NCI-H524 (cell line): ENCODE results near the gene TWIST1.

Experiments used
- DNase-seq, 2 experiments: peaks; one replicate each; lab custom pipeline; 2025; lab: John Stamatoyannopoulos, UW

TWIST1 gene

DNA sequence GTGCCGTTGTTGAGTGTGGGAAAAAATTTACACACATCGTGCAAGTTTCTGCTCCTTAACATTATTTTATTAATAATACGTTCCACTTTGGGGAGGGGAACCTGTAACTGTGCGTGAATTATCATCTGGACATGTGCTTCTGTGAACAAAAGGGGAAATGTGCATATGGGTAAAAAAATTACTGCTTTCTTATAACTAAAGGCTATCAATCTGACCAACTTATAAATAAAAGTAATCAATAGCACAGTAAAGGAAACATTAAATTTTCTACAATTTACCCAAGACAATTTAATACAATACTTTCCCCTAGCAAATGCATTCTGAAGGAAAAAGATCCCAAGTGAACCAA is 4.5 kb downstream of the TWIST1 start:
- no peak for DNase-seq

DNA sequence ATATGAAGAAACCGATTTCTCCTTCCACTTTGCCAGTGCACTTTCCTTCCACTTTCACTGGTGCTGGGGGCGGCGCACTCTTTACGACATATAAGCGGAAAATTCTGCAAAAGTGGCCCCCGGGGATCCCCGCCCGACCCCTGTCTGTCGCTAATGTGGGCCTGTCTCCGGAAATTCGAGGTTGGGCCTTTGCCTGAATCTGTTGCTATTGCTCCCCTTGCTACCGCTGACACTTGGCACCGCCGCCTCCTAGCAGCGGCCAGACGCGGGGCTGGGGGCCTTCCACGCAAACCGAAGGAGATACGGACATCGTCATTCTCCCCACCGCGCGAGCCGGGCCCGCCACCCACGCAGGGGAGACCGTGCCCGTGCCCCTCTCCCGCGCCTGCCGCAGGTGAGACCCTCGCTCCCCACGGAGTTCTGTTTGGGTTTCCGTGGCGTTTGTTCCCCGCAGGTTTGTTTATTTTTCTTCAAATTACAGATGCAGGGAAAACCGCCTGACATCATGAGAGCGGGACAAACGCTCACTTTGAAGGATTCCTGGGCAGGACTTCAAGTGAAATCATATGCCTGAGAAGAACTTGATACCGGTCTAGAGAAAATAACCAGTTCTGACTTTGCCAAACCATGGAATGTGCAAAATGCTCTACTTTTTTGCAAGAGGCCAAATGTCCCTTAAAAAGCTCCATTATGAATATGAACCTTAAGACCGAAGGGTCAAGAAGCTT is 5.0 kb downstream of the TWIST1 start:
- no peak for DNase-seq

DNA sequence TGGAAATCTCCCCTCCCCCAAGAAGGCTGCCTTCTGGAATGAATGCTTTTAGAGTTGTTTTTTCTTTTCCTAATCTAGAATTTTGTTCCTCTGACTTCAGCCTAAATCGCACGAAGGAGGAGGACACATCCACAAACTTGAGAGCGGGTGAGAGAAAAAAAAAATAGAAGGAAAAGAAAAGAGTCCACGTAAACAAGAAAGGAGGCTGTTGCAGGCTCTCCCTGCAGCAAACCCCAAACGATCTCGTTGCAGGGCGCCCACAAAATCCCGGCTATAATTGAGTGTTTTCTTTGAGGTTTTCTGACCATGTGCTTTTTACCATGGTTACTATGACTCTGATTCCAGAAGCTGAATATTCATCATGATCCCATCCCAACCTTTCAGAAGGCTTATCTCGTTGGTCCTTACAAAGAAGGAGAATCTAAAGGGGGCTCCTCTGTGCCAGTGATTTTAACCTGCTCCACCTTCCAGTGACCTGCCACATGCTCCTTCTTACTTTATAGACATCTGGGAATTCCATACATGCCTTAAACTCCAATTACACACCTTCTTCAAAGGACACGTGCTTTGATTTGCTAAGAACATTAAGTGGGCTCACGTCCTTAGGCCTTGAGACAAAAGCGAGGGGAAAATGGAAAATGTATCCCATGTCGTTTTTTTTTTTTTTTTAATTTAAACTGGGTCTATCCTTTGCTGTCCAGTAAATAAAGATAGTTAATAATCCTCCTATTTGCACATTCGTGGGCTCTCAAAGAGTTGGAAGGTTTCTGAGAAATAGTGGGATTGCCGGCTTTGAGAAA is 5.8 kb downstream of the TWIST1 start:
- DNase-seq: no peak

DNA sequence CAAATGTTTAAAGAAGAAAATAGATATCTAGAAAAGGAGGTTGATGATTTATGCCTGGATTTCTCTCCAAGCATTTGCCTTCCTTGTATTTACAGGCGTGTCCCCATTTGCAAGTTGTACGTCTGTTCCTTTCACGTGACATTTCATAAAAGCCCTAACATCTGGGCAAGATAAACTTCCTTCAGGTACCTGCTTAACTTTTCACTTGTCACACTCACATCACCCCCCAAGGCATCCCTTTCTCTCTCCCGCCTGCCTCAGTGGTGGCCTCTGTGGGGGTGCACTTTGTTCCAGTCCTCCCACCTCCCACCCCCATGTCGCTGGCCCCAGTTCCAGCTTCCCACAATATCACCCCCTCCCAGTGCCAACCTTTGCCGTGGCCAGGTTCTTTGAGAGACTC is 6.7 kb downstream of the TWIST1 start:
- DNase-seq: no peak

DNA sequence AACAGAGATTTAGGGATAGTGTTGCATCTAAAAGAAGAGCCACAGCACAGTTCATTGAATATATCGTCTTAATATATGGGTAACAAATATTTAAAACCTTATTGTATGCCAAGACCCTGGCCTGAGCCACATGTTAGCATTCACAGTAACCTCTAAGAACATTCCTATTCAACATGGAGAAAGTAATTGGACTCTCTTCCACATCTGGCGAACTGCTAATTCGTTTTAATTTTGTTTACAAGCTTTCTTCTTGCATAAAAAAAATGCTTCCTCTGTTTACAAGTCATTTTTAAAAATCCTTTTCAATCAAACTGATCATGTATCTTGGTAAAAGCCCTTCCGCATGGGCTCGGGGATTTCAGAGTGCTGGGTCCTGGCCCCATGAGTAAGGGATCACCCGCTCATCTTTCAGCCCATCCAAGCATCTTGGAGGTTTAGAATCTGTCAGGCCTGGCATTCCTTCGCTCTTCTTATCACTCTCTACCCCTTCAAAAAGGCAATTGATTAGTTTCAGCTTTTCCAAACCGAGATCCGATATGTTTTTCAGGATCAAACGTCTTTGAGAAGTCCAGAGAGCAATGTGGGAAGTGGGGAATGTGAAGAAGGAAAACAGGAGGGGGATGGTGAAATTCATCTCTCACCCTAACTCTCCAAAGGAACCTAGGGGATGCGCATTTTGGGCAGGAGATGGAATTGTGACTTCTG is 7.3 kb downstream of the TWIST1 start:
- no peak for DNase-seq

DNA sequence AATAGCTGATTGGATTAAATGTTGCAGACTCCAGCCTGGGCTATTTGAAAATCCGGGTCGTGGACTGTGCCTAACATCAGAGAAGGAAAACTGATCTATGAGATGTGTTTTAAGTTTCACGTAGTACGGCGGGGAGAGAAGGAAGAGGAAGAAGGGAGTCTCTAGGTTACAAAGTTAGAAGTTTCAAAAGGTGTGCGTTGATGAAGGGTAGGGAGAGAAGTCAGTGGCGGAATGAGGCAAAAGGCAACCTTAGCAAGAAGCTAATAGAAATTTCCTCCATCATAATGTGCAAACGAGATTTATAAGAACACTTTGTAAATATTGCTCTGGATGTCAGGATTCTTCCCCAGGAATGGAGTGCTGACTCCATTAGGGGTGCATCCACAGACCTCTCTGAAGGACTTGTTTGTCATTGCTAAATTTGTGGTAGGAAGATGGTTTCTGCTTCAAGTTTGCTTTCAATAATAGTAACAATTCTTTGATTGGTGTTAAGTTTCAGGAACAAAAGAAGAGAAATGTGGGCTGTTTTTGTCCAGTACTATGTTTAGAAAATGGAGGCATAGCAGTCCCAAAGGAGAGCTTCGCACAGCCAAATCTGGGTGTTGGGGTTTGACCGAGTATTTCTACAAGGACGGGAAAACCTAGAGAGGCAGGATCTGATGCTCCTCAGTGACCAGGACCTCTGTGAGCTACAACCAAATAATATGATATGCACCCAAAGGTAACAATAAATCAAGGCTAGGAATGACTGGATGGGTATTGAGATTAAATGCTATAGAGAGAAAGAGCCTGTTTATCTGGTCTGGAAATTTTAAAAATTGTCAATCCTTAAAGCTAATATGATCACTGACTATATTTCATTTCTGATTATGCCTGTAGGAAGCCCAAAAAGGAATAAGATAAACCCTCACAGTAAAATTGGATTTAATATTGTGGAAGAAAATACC is 8.2 kb downstream of the TWIST1 start:
- no peak for DNase-seq

DNA sequence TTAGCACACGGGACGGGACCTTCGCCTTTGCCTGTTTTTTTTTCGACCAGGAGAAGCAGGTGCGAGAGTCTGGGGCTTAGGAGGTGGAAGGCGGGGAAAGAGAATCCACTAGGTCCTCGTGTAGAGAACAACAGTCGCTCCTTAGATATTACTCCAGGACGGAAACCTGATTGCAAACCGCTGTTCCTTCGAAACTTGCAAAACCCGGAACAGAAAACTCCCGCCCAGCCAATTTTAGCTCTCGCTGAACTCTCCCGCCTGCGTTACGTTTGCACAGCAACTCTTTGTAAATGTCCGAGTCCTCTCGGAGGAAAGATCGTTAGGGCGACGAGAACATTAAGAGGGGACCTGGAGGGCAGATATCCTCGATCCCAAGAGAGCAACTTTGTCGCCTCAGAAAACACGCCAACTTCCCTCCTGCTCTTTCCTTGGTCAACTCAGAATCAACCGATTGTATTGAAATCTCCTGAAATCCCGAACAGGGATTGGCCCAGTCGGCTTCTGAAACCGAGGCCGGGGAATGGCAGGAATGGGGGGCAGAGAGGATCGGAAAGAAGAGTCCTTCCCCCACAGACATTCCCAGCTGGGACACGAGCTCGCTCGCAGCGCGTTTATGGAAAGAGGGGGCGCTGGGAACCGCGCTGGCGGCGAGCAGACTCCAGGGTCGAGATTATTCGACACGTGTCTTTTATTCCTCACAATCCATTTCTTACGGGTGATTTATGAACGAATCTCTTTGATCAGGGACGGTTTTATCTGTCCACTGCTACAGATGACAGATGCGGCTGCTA is 9.9 kb downstream of the TWIST1 start:
- DNase-seq: peak; percentile 25 to 69

DNA sequence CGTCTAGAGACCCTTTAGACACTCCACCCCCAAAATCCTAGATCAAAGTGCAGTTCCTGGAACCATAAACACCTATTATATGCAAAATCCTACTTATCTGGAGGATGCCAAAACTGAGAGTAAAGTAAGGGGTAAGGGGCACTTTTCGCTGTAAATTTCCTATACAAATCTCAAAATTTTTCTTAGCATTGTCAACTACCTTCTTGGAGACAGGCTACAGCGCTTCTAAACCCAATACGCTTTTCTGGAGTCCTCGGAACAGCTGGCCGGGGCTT is 10.4 kb downstream of the TWIST1 start:
- no peak for DNase-seq

DNA sequence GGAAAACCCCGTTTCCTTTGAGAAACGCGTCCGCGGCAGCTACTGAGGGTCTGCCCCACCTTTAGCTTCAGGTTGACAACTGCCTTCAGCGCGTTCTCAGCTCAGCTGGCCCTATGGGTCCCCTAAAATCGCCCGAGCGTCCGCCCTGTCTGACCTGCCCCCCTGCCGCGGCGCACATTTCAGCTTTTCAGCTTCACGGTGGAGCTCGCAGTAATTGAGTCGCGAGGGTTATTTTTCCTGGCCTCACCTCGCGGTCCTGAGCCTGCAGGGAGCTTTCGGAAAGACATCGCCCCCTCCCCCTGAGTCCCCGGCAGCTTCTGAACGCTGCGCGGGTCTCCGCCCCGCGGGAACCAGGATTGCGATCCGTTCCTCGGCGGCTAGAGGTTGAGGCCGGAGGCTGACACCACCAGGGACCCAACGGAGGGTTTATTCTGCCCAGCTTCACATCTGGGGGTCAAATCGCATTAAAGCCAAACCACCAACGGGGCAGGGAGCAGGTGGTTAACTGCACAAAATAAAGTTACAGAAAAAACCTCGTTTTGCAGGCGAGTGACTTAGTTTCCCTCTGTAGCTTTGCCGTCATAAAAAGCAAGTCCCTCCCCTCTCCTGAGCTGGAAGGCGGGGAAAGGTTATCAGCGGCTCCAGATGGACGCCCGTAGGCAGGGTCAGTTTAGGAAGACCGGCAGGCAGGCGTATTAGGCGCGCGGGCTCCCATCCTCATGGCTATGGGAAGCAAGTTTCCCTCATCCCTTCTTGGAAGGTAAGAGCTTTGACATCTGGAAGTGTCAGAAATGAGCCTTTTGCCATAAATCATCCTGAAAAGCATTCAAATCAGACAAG is 11.0 kb downstream of the TWIST1 start:
- peak; percentile 4 to 42 for DNase-seq

DNA sequence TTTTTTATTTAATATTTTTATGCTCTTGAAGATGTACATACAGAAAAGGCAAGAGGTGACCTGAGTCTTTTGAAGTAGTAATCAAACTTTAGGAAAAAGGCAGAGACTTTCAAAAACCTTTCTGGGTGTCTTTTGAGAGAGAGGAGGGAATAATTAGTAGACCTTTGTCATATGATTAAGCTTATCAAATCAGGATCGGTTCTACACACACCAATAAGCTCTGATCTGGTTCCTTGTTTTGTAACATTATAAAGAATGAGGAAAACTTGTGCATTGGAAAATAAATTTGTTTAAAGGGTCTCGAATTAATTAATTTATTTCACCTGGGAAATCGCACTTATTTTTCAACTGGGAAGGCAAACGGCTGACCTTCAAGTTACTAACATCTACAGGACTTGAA is 11.9 kb downstream of the TWIST1 start:
- no peak for DNase-seq

DNA sequence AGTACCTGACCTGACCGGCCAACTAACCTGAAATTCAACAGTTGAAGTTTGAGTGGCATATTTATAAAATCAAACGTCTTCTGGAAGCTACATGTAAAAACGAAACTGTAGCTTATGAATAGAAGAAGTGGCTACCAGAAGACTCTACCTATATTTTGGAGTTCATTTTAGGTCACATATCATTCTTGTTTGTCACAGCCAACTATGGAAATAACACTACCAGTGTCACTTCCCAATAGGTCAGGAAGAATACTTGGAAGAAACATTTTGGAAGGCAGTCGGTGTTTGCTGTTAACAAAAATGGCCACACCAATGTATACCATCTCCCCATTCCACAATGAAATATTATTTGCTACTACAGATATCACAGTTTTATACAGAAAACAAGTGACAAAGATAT is 12.6 kb downstream of the TWIST1 start:
- DNase-seq: no peak

DNA sequence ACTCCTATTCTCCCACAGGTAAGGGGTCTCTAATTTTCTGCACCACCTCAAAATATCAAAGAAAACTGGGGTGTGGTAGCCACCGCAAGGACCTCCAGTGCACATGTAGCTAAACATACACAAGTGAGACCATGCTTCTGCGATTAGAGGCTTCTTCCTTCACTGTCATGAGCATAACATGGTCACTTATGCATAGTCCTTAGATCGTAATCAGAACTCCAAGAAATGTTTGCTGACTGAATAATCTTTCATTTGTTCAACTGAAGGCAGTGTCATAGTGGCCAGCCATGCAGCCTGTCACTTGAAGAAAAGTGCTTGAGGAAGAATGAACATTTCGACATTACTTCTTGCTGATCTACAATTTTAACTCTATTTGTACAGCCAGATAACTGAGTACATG is 14.6 kb downstream of the TWIST1 start:
- no peak for DNase-seq

DNA sequence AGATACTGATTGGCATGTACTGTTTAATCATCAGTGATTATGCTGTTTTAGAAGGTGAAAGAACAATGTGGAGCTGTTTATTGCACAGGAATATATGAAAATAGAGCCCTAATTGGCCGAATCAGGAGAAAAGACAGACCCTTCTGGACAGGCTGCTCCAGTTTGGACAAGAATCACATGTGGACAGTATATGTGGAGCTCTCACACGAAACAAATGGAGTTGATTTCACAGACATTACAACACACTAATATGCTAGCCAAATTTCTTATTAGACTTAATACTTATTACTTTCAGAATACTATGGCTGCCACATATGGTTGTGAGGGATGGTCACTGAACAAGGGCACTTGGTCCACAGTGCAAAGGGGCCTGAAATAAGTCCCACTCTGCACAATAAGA is 15.5 kb downstream of the TWIST1 start:
- no peak for DNase-seq

DNA sequence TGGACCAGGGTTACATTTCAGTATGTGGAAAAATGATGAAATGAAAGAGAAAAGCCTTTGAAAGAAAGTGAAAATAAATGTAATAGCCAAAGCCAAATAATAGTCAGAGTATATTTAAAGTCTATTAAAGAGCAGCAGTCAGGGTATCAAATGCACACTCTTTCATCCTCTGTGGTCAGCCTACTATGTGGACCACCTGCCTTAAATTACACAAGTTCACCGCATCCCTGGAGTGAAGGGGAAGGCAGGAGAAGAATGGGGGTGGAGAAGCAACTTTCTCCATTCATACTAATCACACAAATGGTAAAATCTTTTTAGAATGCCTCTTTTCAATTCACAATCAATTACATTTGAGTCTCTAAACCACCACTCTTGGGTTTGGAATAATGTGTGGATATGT is 16.0 kb downstream of the TWIST1 start:
- no peak for DNase-seq

DNA sequence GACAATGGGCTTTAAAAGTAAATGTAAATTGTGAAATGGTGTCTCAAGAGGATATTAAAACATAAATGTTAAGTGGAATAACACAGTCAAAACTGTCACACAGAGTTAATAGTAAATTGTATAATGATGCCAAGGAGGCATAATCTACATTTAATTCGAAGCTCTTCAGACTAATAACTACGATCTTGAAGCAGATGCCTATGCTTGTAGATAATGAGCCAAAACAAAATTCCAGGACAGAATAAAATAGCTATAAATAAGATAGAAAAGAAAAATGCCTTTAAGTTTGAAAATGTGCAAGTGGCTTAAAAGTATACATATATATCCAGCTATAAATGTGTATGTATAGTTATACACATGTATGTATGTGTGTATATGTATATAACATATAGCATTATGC is 17.5 kb downstream of the TWIST1 start:
- no peak for DNase-seq

DNA sequence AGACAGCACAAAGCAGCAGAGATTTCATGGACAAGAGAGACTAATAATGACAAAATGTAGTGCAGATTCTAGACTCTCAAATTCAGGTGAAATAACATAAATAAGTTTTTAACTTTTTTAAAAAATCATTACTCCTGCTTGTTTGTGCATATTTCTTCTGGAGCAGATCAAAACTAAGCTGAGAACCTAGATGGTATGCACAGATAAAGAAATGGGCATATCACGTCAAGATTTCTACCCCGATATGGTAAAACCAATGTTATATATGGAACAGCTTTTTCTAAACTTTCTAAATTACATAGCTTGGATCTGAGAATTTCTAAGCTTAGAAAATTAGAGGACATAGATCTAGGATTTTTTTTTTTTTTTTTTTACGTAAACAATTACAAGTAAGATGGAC is 18.2 kb downstream of the TWIST1 start:
- DNase-seq: no peak

DNA sequence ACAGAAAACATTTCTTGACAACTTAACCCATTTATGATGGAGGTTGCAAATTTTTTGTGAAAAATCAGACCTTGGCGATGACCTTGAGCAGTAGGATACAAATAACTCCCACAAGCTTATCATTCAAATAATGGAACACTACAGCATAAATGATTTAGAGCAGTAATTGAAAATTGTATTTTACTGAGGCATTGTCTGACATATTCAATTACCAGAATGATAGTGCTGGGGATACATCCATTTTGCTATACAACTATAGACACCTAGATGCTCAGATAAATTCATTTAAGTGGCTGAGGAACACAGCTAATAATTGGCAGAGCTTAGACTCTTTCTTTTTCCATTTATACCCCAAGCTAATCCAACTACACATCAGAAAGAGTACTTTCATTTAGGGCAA is 18.9 kb downstream of the TWIST1 start:
- no peak for DNase-seq

DNA sequence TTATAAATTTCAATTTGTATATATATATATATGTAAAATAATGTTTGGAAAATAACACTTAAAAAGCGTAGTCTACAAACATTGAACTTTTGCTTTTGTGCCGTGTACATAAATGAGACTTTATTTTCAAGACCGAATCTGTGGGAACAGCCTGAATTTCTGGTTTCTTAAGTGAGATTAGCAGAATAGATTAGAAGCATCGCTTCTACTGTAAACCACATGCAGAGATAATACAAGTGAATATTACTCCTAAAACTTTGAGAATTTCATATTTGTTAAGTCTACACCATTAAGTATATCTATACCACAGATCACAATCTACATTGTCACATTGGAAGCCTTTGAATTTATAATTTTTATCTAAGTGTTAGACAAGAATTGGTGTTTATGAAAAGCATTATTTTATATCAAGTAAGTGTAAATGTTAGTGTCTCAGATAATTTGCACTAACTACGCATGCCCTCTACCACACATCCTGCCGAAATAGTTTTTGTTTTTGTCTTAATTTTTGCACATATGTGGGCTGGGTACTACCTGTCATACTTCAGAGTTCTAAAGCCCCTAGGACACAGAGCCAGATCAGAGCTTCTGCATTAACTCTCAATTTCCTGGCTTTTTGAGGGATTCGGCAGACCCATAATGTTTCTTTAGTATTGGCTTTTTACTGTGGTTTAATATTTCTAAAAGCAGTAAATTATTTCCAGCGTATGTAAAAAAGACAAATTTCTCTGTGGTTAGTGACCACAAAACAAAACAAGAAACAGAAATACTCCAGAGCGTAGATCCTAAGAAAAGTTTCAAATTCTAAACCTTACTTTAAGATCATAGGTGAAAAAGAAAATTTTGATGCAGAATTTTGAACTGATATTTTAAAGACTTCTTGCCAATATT is 20.0 kb downstream of the TWIST1 start:
- DNase-seq: no peak

DNA sequence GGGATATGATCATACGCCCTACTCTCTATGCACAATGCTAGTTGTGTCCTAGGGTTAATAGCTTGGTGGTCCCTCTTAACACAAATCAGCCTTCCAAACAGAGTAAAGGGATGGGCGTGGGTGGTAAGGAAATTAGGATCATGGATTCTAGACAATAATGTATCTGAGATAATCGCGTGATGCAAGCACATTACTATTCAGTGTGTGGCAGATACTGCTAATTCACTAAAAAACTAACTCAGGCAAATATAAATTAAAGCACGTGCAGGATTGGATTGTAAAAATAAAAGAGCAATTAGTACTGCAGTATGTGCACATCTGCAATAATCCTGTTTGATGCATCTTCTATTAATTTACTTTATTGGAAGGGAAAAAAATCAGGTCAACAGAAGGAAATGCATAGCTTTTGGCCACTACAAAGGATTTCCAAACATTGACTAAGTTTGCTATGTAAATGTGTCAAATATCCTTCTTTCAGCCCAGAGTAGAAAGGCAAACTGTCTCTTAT is 22.0 kb downstream of the TWIST1 start:
- no peak for DNase-seq
